HG03064 (cell line): ENCODE data around the gene PM20D1.
"Not testable (repeated sequence)": the region's sequence is repeated elsewhere in the genome, so short reads cannot be mapped to it uniquely, and the experiment has no call there.

Source experiments
- ATAC-seq: cut with Tn5 transposase; IDR thresholded peaks from one replicate; pipeline ENCODE4 v1.9.1; 2021; ENCODE audit warnings: low read depth; ENCODE audit not compliant: unreplicated experiment

Gene PM20D1, protein sequence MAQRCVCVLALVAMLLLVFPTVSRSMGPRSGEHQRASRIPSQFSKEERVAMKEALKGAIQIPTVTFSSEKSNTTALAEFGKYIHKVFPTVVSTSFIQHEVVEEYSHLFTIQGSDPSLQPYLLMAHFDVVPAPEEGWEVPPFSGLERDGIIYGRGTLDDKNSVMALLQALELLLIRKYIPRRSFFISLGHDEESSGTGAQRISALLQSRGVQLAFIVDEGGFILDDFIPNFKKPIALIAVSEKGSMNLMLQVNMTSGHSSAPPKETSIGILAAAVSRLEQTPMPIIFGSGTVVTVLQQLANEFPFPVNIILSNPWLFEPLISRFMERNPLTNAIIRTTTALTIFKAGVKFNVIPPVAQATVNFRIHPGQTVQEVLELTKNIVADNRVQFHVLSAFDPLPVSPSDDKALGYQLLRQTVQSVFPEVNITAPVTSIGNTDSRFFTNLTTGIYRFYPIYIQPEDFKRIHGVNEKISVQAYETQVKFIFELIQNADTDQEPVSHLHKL

GRCh38 chr1:205849619-205850355, at the start of gene PM20D1:
Gene PM20D1, minus strand, starts transcription at chr1:205850132. Its CDS starts 60 bp downstream, at chr1:205850072.
- peak; percentile 99 for ATAC-seq

DNA sequence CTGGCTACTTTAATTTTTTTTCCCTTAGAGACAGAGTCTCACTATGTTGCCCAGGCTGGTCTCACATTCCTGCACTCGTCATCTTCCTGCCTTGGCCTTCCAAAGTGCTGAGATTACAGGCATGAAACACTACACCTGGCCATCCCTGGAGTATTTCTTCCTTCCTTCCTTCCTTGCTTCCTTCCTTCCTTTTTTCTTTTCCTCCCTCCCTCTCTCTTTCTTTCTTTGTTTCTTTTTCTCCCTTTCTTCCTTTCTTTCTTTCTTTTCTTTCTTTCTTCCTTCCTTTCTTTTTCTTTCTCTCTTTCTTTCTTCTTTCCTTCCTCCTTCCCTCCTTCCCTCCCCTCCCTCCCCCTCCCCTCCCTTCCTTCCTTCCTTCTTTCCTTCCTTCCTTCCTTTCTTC, 46.4 kb upstream of the PM20D1 start:
- ATAC-seq: no peak

DNA sequence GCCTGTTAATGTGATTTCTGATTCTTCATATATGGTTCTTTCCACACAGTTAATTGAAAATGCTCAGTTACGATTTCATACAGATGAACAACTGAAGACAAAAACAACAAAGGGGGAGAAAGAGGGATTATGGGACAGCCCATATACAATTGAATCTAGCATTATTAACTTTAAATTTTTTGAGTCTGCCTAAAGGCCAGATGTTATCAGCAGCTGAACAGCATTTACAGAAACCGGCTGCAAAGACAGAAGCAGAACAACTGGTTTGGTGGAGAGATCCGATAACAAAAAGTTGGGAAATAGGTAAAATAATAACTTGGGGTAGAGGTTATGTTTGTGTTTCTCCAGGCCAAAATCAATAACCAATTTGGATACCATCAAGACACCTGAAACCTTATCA, 44.2 kb upstream of the PM20D1 start:
- not testable (repeated sequence) for ATAC-seq

DNA sequence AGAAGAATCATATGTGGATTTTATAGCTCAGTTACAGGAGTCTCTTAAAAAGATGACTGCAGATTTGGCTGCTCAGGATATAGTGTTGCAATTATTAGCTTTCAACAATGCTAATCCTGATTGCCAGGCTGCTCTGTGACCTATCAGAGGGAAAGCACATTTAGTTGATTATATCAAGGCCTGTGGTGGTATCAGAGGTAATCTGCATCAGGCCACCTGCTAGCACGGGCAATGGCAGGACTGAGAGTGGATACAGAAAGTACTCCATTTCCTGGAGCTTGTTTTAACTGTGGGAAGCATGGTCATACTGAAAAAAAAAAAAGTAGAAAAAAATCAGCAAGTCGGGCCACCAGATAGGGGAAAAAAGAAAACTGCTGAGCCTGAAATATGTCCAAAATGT, 42.2 kb upstream of the PM20D1 start:
- ATAC-seq: not testable (repeated sequence)

GRCh38 chr1:205891481-205891880, 41.5 kb upstream of the PM20D1 start:
- not testable (repeated sequence) for ATAC-seq

DNA sequence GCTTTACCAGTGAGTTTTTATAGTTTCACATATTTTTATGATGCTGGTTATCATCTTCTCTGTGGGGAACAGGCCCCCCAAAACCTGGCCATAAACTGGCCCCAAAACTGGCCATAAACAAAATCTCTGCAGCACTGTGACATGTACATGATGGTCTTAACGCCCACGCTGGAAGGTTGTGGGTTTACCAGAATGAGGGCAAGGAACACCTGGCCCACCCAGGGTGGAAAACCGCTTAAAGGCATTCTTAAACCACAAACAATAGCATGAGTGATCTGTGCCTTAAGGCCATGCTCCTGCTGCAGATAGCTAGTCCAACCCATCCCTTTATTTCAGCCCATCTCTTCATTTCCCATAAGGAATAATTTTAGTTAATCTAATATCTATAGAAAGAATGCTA, 40.7 kb upstream of the PM20D1 start:
- not testable (repeated sequence) for ATAC-seq

- not testable (repeated sequence) for ATAC-seq
Measured at GRCh38 chr1:205889706-205890105, 39.8 kb upstream of the PM20D1 start.

DNA sequence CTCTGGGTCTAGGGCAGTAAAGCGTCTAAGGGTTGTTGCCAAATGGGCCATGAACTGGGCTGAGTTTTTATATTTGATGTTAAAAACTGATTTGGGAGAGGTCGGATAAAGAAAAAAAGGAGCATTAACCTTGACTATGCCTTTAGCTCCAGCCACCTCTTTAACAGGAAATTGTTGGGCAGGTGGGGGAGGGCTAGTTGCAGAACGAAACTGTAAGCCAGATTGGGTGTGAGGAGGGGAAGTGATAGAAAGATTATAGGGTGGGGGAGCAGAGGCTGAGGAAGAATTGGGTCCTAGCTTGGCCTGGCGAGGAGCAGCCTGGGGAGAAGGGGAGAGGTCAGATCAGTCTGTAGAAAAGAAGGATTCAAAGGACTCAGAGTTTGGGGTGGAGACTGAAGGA, 39.1 kb upstream of the PM20D1 start:
- ATAC-seq: not testable (repeated sequence)

GRCh38 chr1:205883792-205884191, 33.9 kb upstream of the PM20D1 start:
- ATAC-seq: no peak

DNA sequence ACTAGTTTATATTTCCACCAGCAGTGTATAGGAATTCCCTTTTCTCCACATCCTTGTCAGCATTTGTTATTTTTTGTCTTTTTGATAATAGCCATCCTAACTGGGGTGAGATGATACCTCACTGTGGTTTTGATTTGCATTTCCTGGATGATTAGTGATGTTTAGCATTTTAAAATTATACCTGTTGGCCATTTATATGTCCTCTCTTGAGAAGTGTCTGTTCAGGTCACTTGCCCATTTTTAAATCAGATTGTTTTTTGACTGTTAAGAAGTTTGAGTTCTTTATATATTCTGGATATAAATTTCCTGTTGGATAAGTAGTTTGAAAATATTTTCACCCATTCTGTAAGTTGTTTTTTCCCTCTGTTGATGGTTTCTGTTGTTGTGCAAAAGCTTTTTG, 31.0 kb upstream of the PM20D1 start:
- ATAC-seq: no peak

DNA sequence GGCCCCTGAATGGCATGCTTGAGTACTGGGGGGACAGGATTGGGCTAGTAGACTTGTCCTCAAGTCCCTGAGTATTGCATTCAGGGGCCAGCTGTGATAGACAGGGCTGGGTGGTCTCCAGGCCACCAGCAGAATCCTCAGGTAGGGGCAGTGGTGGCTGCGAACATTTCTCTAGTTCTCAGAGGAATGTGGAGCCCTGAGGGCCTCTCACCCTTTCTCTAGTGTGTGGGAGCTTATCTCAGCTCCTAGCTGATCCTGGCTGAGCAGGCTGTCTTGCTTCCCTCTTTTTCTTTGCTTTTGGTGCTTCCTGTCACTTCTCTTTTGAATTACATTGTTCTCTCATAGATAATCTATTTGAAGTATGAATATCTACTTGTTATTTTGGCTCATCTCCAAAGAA, 30.0 kb upstream of the PM20D1 start:
- ATAC-seq: no peak

DNA sequence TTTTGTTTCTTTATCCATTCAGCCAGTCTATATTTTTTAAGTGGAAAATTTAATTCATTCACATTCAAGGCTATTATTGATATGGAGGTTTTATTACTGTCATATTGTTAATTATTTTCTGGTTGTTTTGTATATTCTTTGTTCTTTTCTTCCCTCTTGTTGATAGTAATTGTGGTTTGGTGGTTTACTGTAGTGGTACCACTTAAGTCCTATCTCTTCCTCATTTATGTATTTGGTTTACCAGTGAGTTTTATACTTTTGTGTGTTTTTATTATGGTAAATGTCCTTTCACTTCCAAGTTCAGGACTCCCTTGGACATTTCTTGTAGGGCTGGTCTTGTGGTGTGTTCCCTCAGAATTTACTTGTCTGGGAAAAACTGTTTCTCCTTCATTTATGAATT, 28.1 kb upstream of the PM20D1 start:
- no peak for ATAC-seq

GRCh38 chr1:205873148-205873547, 23.2 kb upstream of the PM20D1 start:
- ATAC-seq: not testable (repeated sequence)

- no peak for ATAC-seq
Measured at GRCh38 chr1:205870236-205870635, 20.3 kb upstream of the PM20D1 start.

- no peak for ATAC-seq
Measured at GRCh38 chr1:205861540-205861939, 11.6 kb upstream of the PM20D1 start.

DNA sequence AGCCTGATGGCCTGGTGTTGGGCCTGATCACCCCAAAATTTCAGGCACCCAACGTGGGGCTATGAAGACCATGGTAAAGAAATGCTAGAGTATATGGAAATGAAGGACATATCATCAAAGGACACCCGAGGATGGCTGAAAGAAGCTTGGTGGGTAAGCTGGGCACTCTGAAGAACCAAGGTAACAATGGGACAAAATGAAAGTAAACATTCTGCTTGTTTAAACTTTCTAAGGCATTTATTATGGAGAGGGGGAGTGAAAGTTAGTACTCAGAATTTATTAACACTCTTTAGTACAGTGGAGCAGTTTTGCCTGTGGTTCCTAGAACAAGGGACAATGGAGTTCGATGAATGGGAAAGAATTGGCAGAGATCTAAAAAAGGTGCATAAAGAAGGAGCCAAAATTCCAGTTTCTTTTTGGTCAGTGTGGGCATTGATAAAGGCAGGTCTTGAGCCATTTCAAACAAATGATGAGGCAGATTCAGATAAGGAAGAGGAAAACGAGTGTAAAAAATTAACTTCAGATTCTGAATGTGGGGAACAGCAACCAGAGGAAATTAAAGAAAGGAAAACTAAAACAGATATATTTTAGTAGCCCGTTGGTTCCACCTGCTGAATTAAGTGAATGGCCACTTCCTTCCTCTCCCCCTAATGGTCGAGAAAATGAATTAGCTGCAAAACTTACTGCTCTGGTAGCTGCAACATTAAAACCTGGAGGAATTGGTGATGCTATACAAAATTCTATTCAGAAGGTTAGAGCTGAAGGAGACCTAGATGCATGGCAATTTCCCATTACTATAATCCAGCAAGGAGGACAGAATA, 8.4 kb upstream of the PM20D1 start:
- ATAC-seq: no peak

- ATAC-seq: not testable (repeated sequence)
Measured at GRCh38 chr1:205857501-205857900, 7.6 kb upstream of the PM20D1 start.

GRCh38 chr1:205856433-205856832, 6.5 kb upstream of the PM20D1 start:
- ATAC-seq: no peak

DNA sequence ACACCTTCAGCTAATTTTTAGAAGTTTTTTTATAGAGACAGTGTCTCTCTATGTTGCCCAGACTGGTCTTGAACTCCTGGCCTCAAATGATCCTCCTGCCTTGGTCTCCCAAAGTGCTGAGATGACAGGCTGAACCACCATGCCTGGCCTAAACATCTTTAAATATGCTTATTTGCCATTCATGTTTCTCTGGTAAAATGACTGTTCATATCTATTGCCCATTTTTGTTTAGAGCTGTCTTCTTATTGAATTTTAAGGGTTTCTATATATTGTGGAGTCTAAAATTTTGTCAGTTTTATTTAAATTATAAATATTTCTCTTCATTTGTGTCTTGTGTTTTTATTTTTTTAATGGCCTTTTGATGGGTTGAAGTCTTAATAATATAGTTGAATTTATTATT, 3.0 kb upstream of the PM20D1 start:
- ATAC-seq: no peak

- no peak for ATAC-seq
Measured at GRCh38 chr1:205851993-205852392, 2.1 kb upstream of the PM20D1 start.
